ENCODE measurements around the gene RAC2.

GRCh38 chr22:37183432-37184379 lies 60.4 kb downstream of the RAC2 start:
- no peak for TF ChIP-seq POLR2A (IDR thresholded peaks at IDR 0.05)
- TF ChIP-seq, protein P1, sequence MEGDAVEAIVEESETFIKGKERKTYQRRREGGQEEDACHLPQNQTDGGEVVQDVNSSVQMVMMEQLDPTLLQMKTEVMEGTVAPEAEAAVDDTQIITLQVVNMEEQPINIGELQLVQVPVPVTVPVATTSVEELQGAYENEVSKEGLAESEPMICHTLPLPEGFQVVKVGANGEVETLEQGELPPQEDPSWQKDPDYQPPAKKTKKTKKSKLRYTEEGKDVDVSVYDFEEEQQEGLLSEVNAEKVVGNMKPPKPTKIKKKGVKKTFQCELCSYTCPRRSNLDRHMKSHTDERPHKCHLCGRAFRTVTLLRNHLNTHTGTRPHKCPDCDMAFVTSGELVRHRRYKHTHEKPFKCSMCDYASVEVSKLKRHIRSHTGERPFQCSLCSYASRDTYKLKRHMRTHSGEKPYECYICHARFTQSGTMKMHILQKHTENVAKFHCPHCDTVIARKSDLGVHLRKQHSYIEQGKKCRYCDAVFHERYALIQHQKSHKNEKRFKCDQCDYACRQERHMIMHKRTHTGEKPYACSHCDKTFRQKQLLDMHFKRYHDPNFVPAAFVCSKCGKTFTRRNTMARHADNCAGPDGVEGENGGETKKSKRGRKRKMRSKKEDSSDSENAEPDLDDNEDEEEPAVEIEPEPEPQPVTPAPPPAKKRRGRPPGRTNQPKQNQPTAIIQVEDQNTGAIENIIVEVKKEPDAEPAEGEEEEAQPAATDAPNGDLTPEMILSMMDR (IDR thresholded peaks at IDR 0.05), result no peak

All from Peyer's patch (tissue), 4 donors.